KMS-11 (cell line): ENCODE data around the gene NMU.

ENCODE experiments used
- H2AFZ ChIP-seq: fragments of 200-600 bp; sonication (generic); 2 replicates; pipeline ENCODE4 v1.6.1; 2016; ENCODE audit warnings: antibody characterized with exemption, mixed run types, low read depth
- H3K27ac ChIP-seq: fragments of 200-600 bp; sonication (generic); 2 replicates; pipeline ENCODE4 v1.6.1; 2016; ENCODE audit warnings: mild to moderate bottlenecking, mixed run types
- H3K27me3 ChIP-seq: fragments of 200-600 bp; sonication (generic); 2 replicates; pipeline ENCODE4 v1.6.1; 2017; ENCODE audit warnings: mild to moderate bottlenecking, low read depth, mixed run types, moderate library complexity; ENCODE audit not compliant: insufficient read depth
- H3K36me3 ChIP-seq: fragments of 200-600 bp; sonication (generic); 2 replicates; pipeline ENCODE4 v1.6.1; 2017; ENCODE audit warnings: mild to moderate bottlenecking, mixed run types; ENCODE audit not compliant: insufficient read depth
- H3K4me1 ChIP-seq: fragments of 200-600 bp; sonication (generic); 2 replicates; pipeline ENCODE4 v1.6.1; 2016; ENCODE audit warnings: mild to moderate bottlenecking, low read depth, mixed run types; ENCODE audit not compliant: poor library complexity, severe bottlenecking
- H3K4me2 ChIP-seq: fragments of 200-600 bp; sonication (generic); 2 replicates; pipeline ENCODE4 v1.7.0; 2016; ENCODE audit warnings: mild to moderate bottlenecking, mixed run types
- H3K4me3 ChIP-seq: fragments of 200-600 bp; sonication (generic); IDR thresholded peaks from 2 replicates; pipeline ENCODE4 v1.6.1; 2017; ENCODE audit warnings: low read depth, low read length, mixed read lengths; ENCODE audit not compliant: insufficient read depth
- H3K79me2 ChIP-seq: fragments of 200-600 bp; sonication (generic); 2 replicates; pipeline ENCODE4 v1.6.1; 2016; ENCODE audit warnings: low read depth, mixed run types; ENCODE audit not compliant: insufficient read depth
- H3K9ac ChIP-seq: fragments of 200-600 bp; sonication (generic); 2 replicates; pipeline ENCODE4 v1.6.1; 2016; ENCODE audit warnings: mild to moderate bottlenecking, mixed run types
- H4K20me1 ChIP-seq: fragments of 200-600 bp; sonication (generic); 2 replicates; pipeline ENCODE4 v1.6.1; 2016; ENCODE audit warnings: mild to moderate bottlenecking, mixed run types; ENCODE audit not compliant: insufficient read depth
- CTCF ChIP-seq: fragments of 200-600 bp; sonication (generic); conservative IDR thresholded peaks from 2 replicates; pipeline ENCODE4 v1.6.1; 2017; ENCODE audit warnings: low read depth, mild to moderate bottlenecking, antibody characterized with exemption, low read length, moderate library complexity, mixed read lengths

Gene NMU

GRCh38 chr4:55675196-55675793 lies 39.2 kb upstream of the NMU start:
- no peak for TF ChIP-seq CTCF
- peak overlapping the region; percentile 72 for H3K4me2 ChIP-seq
- peak overlapping the region; percentile 77 for H2AFZ ChIP-seq
- peak overlapping the region; percentile 62 for H3K27ac ChIP-seq
- H3K36me3 ChIP-seq, result no peaks in the 10 kb centered on the region
- H3K4me1 ChIP-seq, result peaks cover 36% of the 10 kb centered on the region
- no peaks in the 10 kb centered on the region for H4K20me1 ChIP-seq
- H3K9ac ChIP-seq, result peak overlapping the region; percentile 33; the same call in 1 of the 2 replicates
- H3K27me3 ChIP-seq, result no peaks in the 10 kb centered on the region
- no peaks in the 10 kb centered on the region for H3K79me2 ChIP-seq
- H3K4me3 ChIP-seq, result peak overlapping the region; percentile 77

GRCh38 chr4:55673424-55673823 lies 37.3 kb upstream of the NMU start:
- H4K20me1 ChIP-seq, result no peaks in the 10 kb centered on the region
- H3K79me2 ChIP-seq, result no peaks in the 10 kb centered on the region
- H3K9ac ChIP-seq, result peak overlapping the region; percentile 9; the same call in 1 of the 2 replicates
- TF ChIP-seq CTCF, result no peak
- H3K4me3 ChIP-seq, result no peak overlapping the region
- H3K4me1 ChIP-seq, result peaks cover 36% of the 10 kb centered on the region
- peak overlapping the region; percentile 21; the same call in 1 of the 2 replicates for H3K27ac ChIP-seq
- no peaks in the 10 kb centered on the region for H3K27me3 ChIP-seq
- peak overlapping the region; percentile 27; the same call in 1 of the 2 replicates for H2AFZ ChIP-seq
- H3K36me3 ChIP-seq, result no peaks in the 10 kb centered on the region
- H3K4me2 ChIP-seq, result peak overlapping the region; percentile 72; the same call in 1 of the 2 replicates

GRCh38 chr4:55671667-55672066 lies 35.6 kb upstream of the NMU start:
- Histone ChIP-seq H2AFZ (no peak overlapping the region), H3K4me3 (no peak overlapping the region), H4K20me1 (no peaks in the 10 kb centered on the region), H3K9ac (no peak overlapping the region), H3K4me1 (peaks cover 36% of the 10 kb centered on the region), H3K4me2 (no peak overlapping the region), H3K79me2 (no peaks in the 10 kb centered on the region), H3K27me3 (no peaks in the 10 kb centered on the region), H3K27ac (no peak overlapping the region), H3K36me3 (no peaks in the 10 kb centered on the region)
- TF ChIP-seq CTCF, result no peak

- Histone ChIP-seq H3K4me2 (no peak overlapping the region), H3K27me3 (no peaks in the 10 kb centered on the region), H4K20me1 (no peaks in the 10 kb centered on the region)
These were observed 34.6 kb upstream of the NMU start for GRCh38 chr4:55670695-55671094.

More at GRCh38 chr4:55670695-55671094, 34.6 kb upstream of the NMU start:
- Histone ChIP-seq H3K79me2 (no peaks in the 10 kb centered on the region), H3K4me1 (peaks cover 27% of the 10 kb centered on the region), H3K4me3 (no peak overlapping the region), H3K36me3 (no peaks in the 10 kb centered on the region), H2AFZ (no peak overlapping the region), H3K27ac (no peak overlapping the region), H3K9ac (no peak overlapping the region)
- no peak for TF ChIP-seq CTCF
